GM21360 (cell line): ENCODE results near the gene RAD51B.

Experiments used
- ATAC-seq: cut with Tn5 transposase; IDR thresholded peaks from one replicate; pipeline ENCODE4 v1.9.1; 2021; ENCODE audit warnings: mild to moderate bottlenecking, moderate library complexity; ENCODE audit not compliant: unreplicated experiment

RAD51B gene

GRCh38 chr14:68573722-68574121, 754.1 kb downstream of the RAD51B start:
- no peak for ATAC-seq

GRCh38 chr14:68574461-68574860, 754.9 kb downstream of the RAD51B start:
- no peak for ATAC-seq

- ATAC-seq = no peak
These were observed 755.3 kb downstream of the RAD51B start for GRCh38 chr14:68574906-68575305.

GRCh38 chr14:68575426-68575825, 755.8 kb downstream of the RAD51B start:
- no peak for ATAC-seq

GRCh38 chr14:68576031-68576430, 756.5 kb downstream of the RAD51B start:
- no peak for ATAC-seq

GRCh38 chr14:68576496-68577244, 757.1 kb downstream of the RAD51B start:
- ATAC-seq = no peak

- ATAC-seq = no peak
These were observed 758.4 kb downstream of the RAD51B start for GRCh38 chr14:68577802-68578541.

- no peak for ATAC-seq
These were observed 759.0 kb downstream of the RAD51B start for GRCh38 chr14:68578597-68578996.

- no peak for ATAC-seq
These were observed 760.6 kb downstream of the RAD51B start for GRCh38 chr14:68580096-68580645.

- no peak for ATAC-seq
These were observed 761.1 kb downstream of the RAD51B start for GRCh38 chr14:68580671-68581070.

GRCh38 chr14:68583548-68584280, 764.1 kb downstream of the RAD51B start:
- ATAC-seq = no peak

GRCh38 chr14:68584786-68585185, 765.2 kb downstream of the RAD51B start:
- no peak for ATAC-seq

- ATAC-seq = no peak
These were observed 766.1 kb downstream of the RAD51B start for GRCh38 chr14:68585690-68586089.

GRCh38 chr14:68586896-68587751, 767.5 kb downstream of the RAD51B start:
- no peak for ATAC-seq

- no peak for ATAC-seq
These were observed 768.4 kb downstream of the RAD51B start for GRCh38 chr14:68587931-68588330.

- ATAC-seq = no peak
These were observed 770.0 kb downstream of the RAD51B start for GRCh38 chr14:68589447-68590200.

GRCh38 chr14:68590201-68590522, 770.6 kb downstream of the RAD51B start:
- no peak for ATAC-seq

GRCh38 chr14:68591786-68592185, 772.2 kb downstream of the RAD51B start:
- ATAC-seq = no peak

GRCh38 chr14:68592948-68593556, 773.5 kb downstream of the RAD51B start:
- no peak for ATAC-seq
